OCI-LY7 (cell line): ENCODE measurements around the gene CFAP57.

Source experiments
- EZH2phosphoT487 ChIP-seq: fragments of 200-600 bp; sonication (generic); IDR thresholded peaks from 2 replicates; pipeline ENCODE4 v1.6.1; 2018; ENCODE audit warnings: low read depth, borderline replicate concordance, mild to moderate bottlenecking, mixed run types, antibody characterized with exemption, low read length, moderate library complexity, mixed read lengths
- TF ChIP-seq, protein P1 (sequence below): fragments of 200-600 bp; sonication (generic); conservative IDR thresholded peaks from 2 replicates; pipeline ENCODE4 v1.5.1; 2014; ENCODE audit warnings: mild to moderate bottlenecking, antibody characterized with exemption, low read length, moderate library complexity, mixed read lengths

DNA sequence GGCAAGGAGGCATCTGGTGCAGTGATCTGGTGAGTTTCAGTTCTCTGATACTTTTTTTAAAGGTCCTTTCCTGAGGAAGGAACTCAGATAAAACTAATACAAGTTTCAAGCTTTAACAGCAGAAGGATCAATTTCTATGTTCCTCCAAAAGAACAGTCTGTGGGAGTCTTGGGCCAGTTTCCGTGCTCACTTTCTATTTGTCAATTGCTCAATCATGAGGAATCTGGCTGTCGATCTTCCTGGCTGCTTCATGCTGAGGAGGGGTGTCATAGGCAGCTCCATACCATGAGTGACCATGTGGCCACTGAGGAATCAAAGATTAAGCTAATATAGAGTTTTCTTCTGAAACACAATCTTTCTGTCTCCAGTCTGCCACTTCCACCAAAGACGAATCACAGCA is 86.2 kb downstream of the CFAP57 start:
- TF ChIP-seq, protein P1, sequence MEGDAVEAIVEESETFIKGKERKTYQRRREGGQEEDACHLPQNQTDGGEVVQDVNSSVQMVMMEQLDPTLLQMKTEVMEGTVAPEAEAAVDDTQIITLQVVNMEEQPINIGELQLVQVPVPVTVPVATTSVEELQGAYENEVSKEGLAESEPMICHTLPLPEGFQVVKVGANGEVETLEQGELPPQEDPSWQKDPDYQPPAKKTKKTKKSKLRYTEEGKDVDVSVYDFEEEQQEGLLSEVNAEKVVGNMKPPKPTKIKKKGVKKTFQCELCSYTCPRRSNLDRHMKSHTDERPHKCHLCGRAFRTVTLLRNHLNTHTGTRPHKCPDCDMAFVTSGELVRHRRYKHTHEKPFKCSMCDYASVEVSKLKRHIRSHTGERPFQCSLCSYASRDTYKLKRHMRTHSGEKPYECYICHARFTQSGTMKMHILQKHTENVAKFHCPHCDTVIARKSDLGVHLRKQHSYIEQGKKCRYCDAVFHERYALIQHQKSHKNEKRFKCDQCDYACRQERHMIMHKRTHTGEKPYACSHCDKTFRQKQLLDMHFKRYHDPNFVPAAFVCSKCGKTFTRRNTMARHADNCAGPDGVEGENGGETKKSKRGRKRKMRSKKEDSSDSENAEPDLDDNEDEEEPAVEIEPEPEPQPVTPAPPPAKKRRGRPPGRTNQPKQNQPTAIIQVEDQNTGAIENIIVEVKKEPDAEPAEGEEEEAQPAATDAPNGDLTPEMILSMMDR = no peak
- TF ChIP-seq EZH2phosphoT487 = no peak
